ENCODE data around the gene LRRC23.
"Not testable (repeated sequence)": the region's sequence is repeated elsewhere in the genome, so short reads cannot be mapped to it uniquely, and the experiment has no call there.

GRCh38 chr12:6870304-6870703, 34.3 kb upstream of the LRRC23 start:
- TF ChIP-seq FOXK2 (IDR thresholded peaks at IDR 0.05); ARNT (IDR thresholded peaks at IDR 0.05); SUZ12 (IDR thresholded peaks at IDR 0.05); HDGF (IDR thresholded peaks at IDR 0.05; ENCODE audit: borderline replicate concordance); CTBP1 (IDR thresholded peaks at IDR 0.05; ENCODE audit: borderline replicate concordance); ZNF384 (IDR thresholded peaks at IDR 0.05); TARDBP (IDR thresholded peaks at IDR 0.05); FOXM1 (IDR thresholded peaks at IDR 0.05; ENCODE audit: borderline replicate concordance); SP1 (IDR thresholded peaks at IDR 0.05); NFRKB (IDR thresholded peaks at IDR 0.05): not testable (repeated sequence)
